Mucosa of descending colon (tissue), 3 donors: ENCODE results near the gene POU3F2. TPM values are rescaled to one million over a fixed set of nuclear protein-coding genes. Genes with fewer than 3 reads are reported as not detected.

Experiments used
- ATAC-seq: fragments of 200-7000 bp; cut with Tn5 transposase; one replicate; pipeline ENCODE4 v1.9.1; 2020; ENCODE audit warnings: mild to moderate bottlenecking, moderate library complexity
- DNase-seq, 3 donors: peaks; one replicate each; pipeline ENCODE4 v3.0.0-alpha.2; 2020
- H3K36me3 ChIP-seq: fragments of 200-600 bp; one replicate; pipeline ENCODE4 v1.8.0; 2021; ENCODE audit warnings: low read depth, mild to moderate bottlenecking
- H3K4me1 ChIP-seq: fragments of 200-600 bp; one replicate; pipeline ENCODE4 v1.8.0; 2021; ENCODE audit warnings: low read depth, mild to moderate bottlenecking
- H3K4me3 ChIP-seq: fragments of 200-600 bp; one replicate; pipeline ENCODE4 v1.8.0; 2021; ENCODE audit warnings: mild to moderate bottlenecking
- H3K9me3 ChIP-seq: fragments of 200-600 bp; one replicate; pipeline ENCODE4 v1.8.0; 2021; ENCODE audit warnings: mild to moderate bottlenecking
- CTCF ChIP-seq: fragments of 200-600 bp; IDR thresholded peaks from one replicate; pipeline ENCODE4 v1.8.0; 2022; ENCODE audit warnings: antibody characterized with exemption, mild to moderate bottlenecking
- intact Hi-C, 2 donors: fragments of 100-400 bp; cut with DNase I in 1 of 2; cut with micrococcal nuclease in 1 of 2; formaldehyde crosslinking; loops; one replicate each; pipeline versions ENCODE4 v1.11.0 to v1.11.1; 2022; cut with DNase I, micrococcal nuclease
- total RNA-seq, 3 donors: library from RNA; stranded (reverse); fragmentation: NEBNext Ultra II Directional in 2 of 3; extraction: Animal tissue kit (Norgen Biotek cat#: 25700) in 2 of 3; gene quantifications; one replicate each; pipeline versions ENCODE4 v1.2.1 to v1.2.4, GENCODE V29; 2021 to 2023
- donor health status: DM: no; HTN: no; CAD: no; lungs with moderate emphysema.
- donor health status: DM: no; HTN: no; CAD: no.
- donor health status: DM: no; HTN: yes; CAD: no.

POU3F2 gene
- total RNA-seq, 3 donors from 2014 or later, result not detected

- Histone ChIP-seq H3K9me3 (no peaks in the 10 kb centered on the region), H3K36me3 (no peaks in the 10 kb centered on the region), H3K4me1 (peaks cover 50% of the 10 kb centered on the region), H3K4me3 (no peak overlapping the region)
- DNase-seq (no peak), ATAC-seq (no peak)
- intact Hi-C loops, result no loop called here
- no peak for TF ChIP-seq CTCF
Measured at GRCh38 chr6:98832284-98833056, 1.9 kb upstream of the POU3F2 start.

- Histone ChIP-seq H3K9me3 (no peaks in the 10 kb centered on the region), H3K4me1 (peaks cover 50% of the 10 kb centered on the region), H3K36me3 (no peaks in the 10 kb centered on the region), H3K4me3 (no peak overlapping the region)
- no peak for DNase-seq
- peak; percentile 48 for ATAC-seq
- TF ChIP-seq CTCF, result no peak
- intact Hi-C loops, result no loop called here
Measured at GRCh38 chr6:98833057-98833306, 1.4 kb upstream of the POU3F2 start.

GRCh38 chr6:98833307-98834059 is 891 bp upstream of the POU3F2 start:
- DNase-seq, result no peak
- no peak for ATAC-seq

GRCh38 chr6:98835149-98836024 is 1.0 kb downstream of the POU3F2 start:
- H3K9me3 ChIP-seq, result no peaks in the 10 kb centered on the region
- peak; percentile 7 for ATAC-seq
- H3K4me1 ChIP-seq, result peaks cover 50% of the 10 kb centered on the region
- no peak overlapping the region for H3K4me3 ChIP-seq
- H3K36me3 ChIP-seq, result no peaks in the 10 kb centered on the region
- intact Hi-C loops, result no loop called here
- TF ChIP-seq CTCF, result no peak
- DNase-seq, result peak in 1 of 3 donors; percentile 44

More at GRCh38 chr6:98833307-98834059, 891 bp upstream of the POU3F2 start:
- Histone ChIP-seq H3K36me3 (no peaks in the 10 kb centered on the region), H3K4me1 (peaks cover 50% of the 10 kb centered on the region), H3K4me3 (no peak overlapping the region), H3K9me3 (no peaks in the 10 kb centered on the region)
- intact Hi-C loops, result no loop called here
- no peak for TF ChIP-seq CTCF

- ATAC-seq (no peak), DNase-seq (no peak)
- no peaks in the 10 kb centered on the region for H3K36me3 ChIP-seq
- no peaks in the 10 kb centered on the region for H3K9me3 ChIP-seq
- no peak for TF ChIP-seq CTCF
- H3K4me3 ChIP-seq, result no peak overlapping the region
- peaks cover 46% of the 10 kb centered on the region for H3K4me1 ChIP-seq
- intact Hi-C loops, result no loop called here
Measured at GRCh38 chr6:98836025-98836961, 1.9 kb downstream of the POU3F2 start.
